ENCODE measurements around the gene THADA.

The THADA gene

GRCh38 chr2:43462866-43463641 is 132.8 kb downstream of the THADA start:
- H3K9ac ChIP-seq, result no peak overlapping the region
- TF ChIP-seq CTCF (conservative IDR thresholded peaks at IDR 0.05; ENCODE audit: low read depth, low read length), result no peak
- peak overlapping the region; percentile 79 for H3K4me2 ChIP-seq
- no peaks in the 10 kb centered on the region for H3K79me2 ChIP-seq (ENCODE audit: insufficient read depth, low read depth)
- H3K27ac ChIP-seq, result peak overlapping the region; percentile 70; the same call in 1 of the 2 replicates
- no peaks in the 10 kb centered on the region for H4K20me1 ChIP-seq (ENCODE audit: insufficient read depth)
- H3K4me1 ChIP-seq (ENCODE audit: low read depth, poor library complexity, severe bottlenecking), result peaks cover 59% of the 10 kb centered on the region
- H2AFZ ChIP-seq (ENCODE audit: low read depth), result no peak overlapping the region
- no peaks in the 10 kb centered on the region for H3K27me3 ChIP-seq (ENCODE audit: insufficient read depth, low read depth)
- no peaks in the 10 kb centered on the region for H3K36me3 ChIP-seq (ENCODE audit: insufficient read depth)
- H3K4me3 ChIP-seq (IDR thresholded peaks at IDR 0.05; ENCODE audit: insufficient read depth, low read depth, low read length), result no peak overlapping the region

GRCh38 chr2:43461453-43462073 is 134.3 kb downstream of the THADA start:
- TF ChIP-seq CTCF (conservative IDR thresholded peaks at IDR 0.05; ENCODE audit: low read depth, low read length), result no peak
- Histone ChIP-seq H3K4me1 (ENCODE audit: low read depth, poor library complexity, severe bottlenecking) (peaks cover 61% of the 10 kb centered on the region), H3K9ac (peak overlapping the region; percentile 6; the same call in 1 of the 2 replicates), H3K36me3 (ENCODE audit: insufficient read depth) (no peaks in the 10 kb centered on the region), H3K27ac (peak overlapping the region; percentile 70), H3K79me2 (ENCODE audit: insufficient read depth, low read depth) (no peaks in the 10 kb centered on the region), H4K20me1 (ENCODE audit: insufficient read depth) (no peaks in the 10 kb centered on the region), H3K4me3 (IDR thresholded peaks at IDR 0.05; ENCODE audit: insufficient read depth, low read depth, low read length) (peak overlapping the region; percentile 76), H2AFZ (ENCODE audit: low read depth) (peak overlapping the region; percentile 16; the same call in 1 of the 2 replicates), H3K4me2 (peak overlapping the region; percentile 79), H3K27me3 (ENCODE audit: insufficient read depth, low read depth) (no peaks in the 10 kb centered on the region)

- H3K9ac ChIP-seq, result peak overlapping the region; percentile 6; the same call in 1 of the 2 replicates
- no peaks in the 10 kb centered on the region for H3K79me2 ChIP-seq (ENCODE audit: insufficient read depth, low read depth)
- H3K36me3 ChIP-seq (ENCODE audit: insufficient read depth), result no peaks in the 10 kb centered on the region
- H3K4me2 ChIP-seq, result peak overlapping the region; percentile 79
- H3K27me3 ChIP-seq (ENCODE audit: insufficient read depth, low read depth), result no peaks in the 10 kb centered on the region
- no peak for TF ChIP-seq CTCF (conservative IDR thresholded peaks at IDR 0.05; ENCODE audit: low read depth, low read length)
- H3K4me3 ChIP-seq (IDR thresholded peaks at IDR 0.05; ENCODE audit: insufficient read depth, low read depth, low read length), result peak overlapping the region; percentile 76
- H2AFZ ChIP-seq (ENCODE audit: low read depth), result peak overlapping the region; percentile 16; the same call in 1 of the 2 replicates
- peaks cover 69% of the 10 kb centered on the region for H3K4me1 ChIP-seq (ENCODE audit: low read depth, poor library complexity, severe bottlenecking)
- H3K27ac ChIP-seq, result peak overlapping the region; percentile 70
- no peaks in the 10 kb centered on the region for H4K20me1 ChIP-seq (ENCODE audit: insufficient read depth)
Observed at GRCh38 chr2:43460611-43461365, 135.1 kb downstream of the THADA start.

DNA sequence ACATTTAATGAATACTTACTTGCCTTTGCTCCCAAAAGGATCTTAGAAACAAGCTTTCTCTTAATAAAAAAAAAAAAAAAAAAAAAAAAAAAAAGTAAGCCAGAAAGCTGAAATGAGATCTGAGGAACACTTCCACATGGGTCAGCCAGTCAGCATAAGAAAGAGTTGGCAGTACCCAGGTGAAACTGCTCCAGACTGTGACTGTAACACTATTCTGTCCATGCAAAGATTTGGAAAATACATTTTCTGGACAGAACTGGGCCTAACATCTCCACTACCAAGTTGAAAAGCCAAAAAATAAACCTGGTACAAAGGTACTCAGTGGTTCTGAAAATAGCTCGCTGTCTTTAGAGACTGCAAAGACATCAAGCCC is 135.7 kb downstream of the THADA start:
- peak overlapping the region; percentile 79; the same call in 1 of the 2 replicates for H3K4me2 ChIP-seq
- H3K27ac ChIP-seq, result peak overlapping the region; percentile 70; the same call in 1 of the 2 replicates
- H3K79me2 ChIP-seq (ENCODE audit: insufficient read depth, low read depth), result no peaks in the 10 kb centered on the region
- no peak for TF ChIP-seq CTCF (conservative IDR thresholded peaks at IDR 0.05; ENCODE audit: low read depth, low read length)
- H4K20me1 ChIP-seq (ENCODE audit: insufficient read depth), result no peaks in the 10 kb centered on the region
- H3K4me1 ChIP-seq (ENCODE audit: low read depth, poor library complexity, severe bottlenecking), result peaks cover 73% of the 10 kb centered on the region
- H3K4me3 ChIP-seq (IDR thresholded peaks at IDR 0.05; ENCODE audit: insufficient read depth, low read depth, low read length), result no peak overlapping the region
- H3K36me3 ChIP-seq (ENCODE audit: insufficient read depth), result no peaks in the 10 kb centered on the region
- no peaks in the 10 kb centered on the region for H3K27me3 ChIP-seq (ENCODE audit: insufficient read depth, low read depth)
- H2AFZ ChIP-seq (ENCODE audit: low read depth), result no peak overlapping the region
- H3K9ac ChIP-seq, result no peak overlapping the region

Measured in KMS-11 (cell line).